T-cell (primary cell): ENCODE data around the gene LRRC66. TPM values are rescaled to one million over a fixed set of nuclear protein-coding genes. Genes with fewer than 3 reads are reported as not detected.

Experiments used
- ATAC-seq, 4 experiments: fragments of 200-7000 bp in 3 of 4; fragments of 150-1000 bp in 1 of 4; cut with Tn5 transposase; replicated peaks in 1 of 4; 1 replicate in 3 of 4; 2 replicates in 1 of 4; pipeline ENCODE4 v1.10.0; 2021; ENCODE audit warnings: moderate library complexity in 3 of 4, mild to moderate bottlenecking in 2 of 4, moderate number of reproducible peaks in 1 of 4
- CTCF ChIA-PET, 2 donors: fragments of 300-600 bp; sonication (Branson Sonifier 250); formaldehyde crosslinking; loops; one replicate each; lab custom pipeline; 2022; ENCODE audit warnings: antibody characterized with exemption in 2 of 2; lab: Charles Lee
- POLR2A ChIA-PET, 2 donors: fragments of 300-600 bp; sonication (Branson Sonifier 250); formaldehyde crosslinking; loops; one replicate each; lab custom pipeline; 2022; ENCODE audit warnings: antibody characterized with exemption in 2 of 2; lab: Charles Lee
- DNase-seq, 35 experiments: peaks; one replicate each; pipeline versions ENCODE4 v3.0.0 to v3.0.0-alpha.2; 2013 to 2023
- H3K27ac ChIP-seq: one replicate; pipeline ENCODE4 v1.5.1; 2013; ENCODE audit warnings: low read length
- H3K27me3 ChIP-seq, 2 experiments: replicated peaks in 1 of 2; 1 replicate in 1 of 2; 2 replicates in 1 of 2; pipeline versions ENCODE4 v1.6.1 to v1.7.0; 2013; ENCODE audit warnings: low read length in 1 of 2, mixed read lengths in 1 of 2; ENCODE audit not compliant: control insufficient read depth in 2 of 2, insufficient read depth in 2 of 2; ENCODE audit errors: extremely low read depth in 1 of 2
- H3K36me3 ChIP-seq, 2 donors: 1 replicate in 1 of 2; 2 replicates in 1 of 2; pipeline versions ENCODE4 v1.6.1 to v1.7.0; 2013; ENCODE audit warnings: low read length in 1 of 2; ENCODE audit not compliant: control insufficient read depth in 2 of 2, insufficient read depth in 1 of 2; ENCODE audit errors: extremely low read depth in 1 of 2
- H3K4me1 ChIP-seq, 2 experiments: 1 replicate in 1 of 2; 2 replicates in 1 of 2; pipeline versions ENCODE4 v1.6.1 to v1.7.0; 2013; ENCODE audit warnings: low read length in 2 of 2, mixed read lengths in 1 of 2; ENCODE audit not compliant: insufficient read depth in 2 of 2, control insufficient read depth in 1 of 2; ENCODE audit errors: extremely low read depth in 1 of 2
- H3K4me3 ChIP-seq, 2 donors: 1 replicate in 1 of 2; 2 replicates in 1 of 2; pipeline versions ENCODE4 v1.5.1 to v1.7.0; 2013; ENCODE audit warnings: mild to moderate bottlenecking in 2 of 2, low read length in 1 of 2, moderate library complexity in 1 of 2; ENCODE audit not compliant: control insufficient read depth in 1 of 2; ENCODE audit errors: extremely low read depth in 1 of 2
- H3K9me3 ChIP-seq: 2 replicates; pipeline ENCODE4 v1.7.0; 2013
- H3K27ac Mint-ChIP-seq, 2 donors: one replicate each; pipeline ENCODE4 v1.8.0; 2020 to 2021; ENCODE audit warnings: mild to moderate bottlenecking in 2 of 2, mixed read lengths in 2 of 2
- H3K27me3 Mint-ChIP-seq, 2 donors: one replicate each; pipeline ENCODE4 v1.8.0; 2021 to 2022; ENCODE audit warnings: mixed read lengths in 2 of 2
- H3K36me3 Mint-ChIP-seq: one replicate; pipeline ENCODE4 v1.8.0; 2021; ENCODE audit warnings: mixed read lengths
- H3K4me1 Mint-ChIP-seq, 3 donors: one replicate each; pipeline ENCODE4 v1.8.0; 2020 to 2022; ENCODE audit warnings: mixed read lengths in 3 of 3, mild to moderate bottlenecking in 1 of 3
- H3K4me3 Mint-ChIP-seq, 3 donors: one replicate each; pipeline ENCODE4 v1.8.0; 2020 to 2022; ENCODE audit warnings: mild to moderate bottlenecking in 3 of 3, mixed read lengths in 3 of 3, moderate library complexity in 3 of 3
- H3K9me3 Mint-ChIP-seq, 3 donors: one replicate each; pipeline ENCODE4 v1.8.0; 2020 to 2022; ENCODE audit warnings: mixed read lengths in 3 of 3
- whole genome bisulfite sequencing: methylation state at CpG from one replicate; pipeline ENCODE4 v1.1.5; 2013; ENCODE audit warnings: missing lambda C conversion rate; ENCODE audit not compliant: insufficient coverage; 5-methylcytosine and 5-hydroxymethylcytosine counted together
- total RNA-seq, 35 experiments: library from RNA in 6 of 35; stranded (reverse) in 6 of 35; fragments of 120-200 nt in 1 of 35; gene quantifications; one replicate each; pipeline versions ENCODE4 v1.2.1 to v1.2.4 and lab custom pipeline; 2013 to 2026

The LRRC66 gene
- total RNA-seq, 5 donors from 2014 or later (not counting 1 experiment from before 2014, with no cell fraction given), result 0.13 to 0.47 (median 0.20) TPM

GRCh38 chr4:52052475-52052780 is 32.3 kb upstream of the LRRC66 start:
- no peak overlapping the region for H3K27ac Mint-ChIP-seq

GRCh38 chr4:52051615-52052474 is 31.7 kb upstream of the LRRC66 start:
- POLR2A ChIA-PET, result no interaction called here
- no peaks in the 10 kb centered on the region for H3K36me3 ChIP-seq
- no peaks in the 10 kb centered on the region for H3K36me3 Mint-ChIP-seq

More at GRCh38 chr4:52052475-52052780, 32.3 kb upstream of the LRRC66 start:
- no CpG with 5 or more reads among the region's 7 CpGs for WGBS
- H3K36me3 ChIP-seq, result no peaks in the 10 kb centered on the region
- peaks cover 0 to 9% of the 10 kb centered on the region in 2 experiments for H3K4me1 ChIP-seq
- peaks cover 62 to 65% of the 10 kb centered on the region in 2 donors for H3K27me3 Mint-ChIP-seq
- H3K36me3 Mint-ChIP-seq, result no peaks in the 10 kb centered on the region
- peaks cover 11 to 18% (median 18%) of the 10 kb centered on the region in 3 donors for H3K4me1 Mint-ChIP-seq
- peak overlapping the region in 1 of 3 donors; percentile 64 for H3K4me3 Mint-ChIP-seq
- peaks cover 18 to 21% of the 10 kb centered on the region in 2 experiments for H3K27me3 ChIP-seq
- H3K9me3 Mint-ChIP-seq, result no peaks in the 10 kb centered on the region
- H3K27ac ChIP-seq, result no peak overlapping the region
- no peak for ATAC-seq
- ChIA-PET CTCF (no interaction called here), POLR2A (no interaction called here)
- DNase-seq, result no peak
- no peak overlapping the region for H3K4me3 ChIP-seq
- H3K9me3 ChIP-seq, result no peaks in the 10 kb centered on the region

GRCh38 chr4:52051213-52051614 is 31.1 kb upstream of the LRRC66 start, which contains the start of gene SPATA18:
Gene SPATA18, plus strand, starts transcription at chr4:52051304. Its CDS starts 401 bp downstream, at chr4:52051705.
- WGBS, result 7% methylated on average over 38 of the region's 44 CpGs
- DNase-seq (no peak), ATAC-seq (peak in 3 of 4 experiments; percentile 43 to 55 (median 53))
- Mint-ChIP-seq H3K36me3 (no peaks in the 10 kb centered on the region), H3K27me3 (peaks cover 66 to 70% of the 10 kb centered on the region in 2 donors), H3K9me3 (no peaks in the 10 kb centered on the region), H3K4me1 (peaks cover 11 to 18% (median 18%) of the 10 kb centered on the region in 3 donors), H3K27ac (no peak within 1 kb of the TSS), H3K4me3 (peak within 1 kb of the TSS; percentile 60 to 65 (median 64))
- peak within 1 kb of the TSS in 1 of 2 donors; percentile 19 for H3K4me3 ChIP-seq
- no peak within 1 kb of the TSS for H3K27ac ChIP-seq
- peaks cover 0 to 9% of the 10 kb centered on the region in 2 experiments for H3K4me1 ChIP-seq
- peaks cover 20 to 21% of the 10 kb centered on the region in 2 experiments for H3K27me3 ChIP-seq
- CTCF ChIA-PET, result no interaction called here
- POLR2A ChIA-PET, result no interaction called here
- no peaks in the 10 kb centered on the region for H3K9me3 ChIP-seq
- H3K36me3 ChIP-seq, result no peaks in the 10 kb centered on the region

More at GRCh38 chr4:52051615-52052474, 31.7 kb upstream of the LRRC66 start:
- Histone ChIP-seq H3K9me3 (no peaks in the 10 kb centered on the region), H3K4me1 (peaks cover 0 to 9% of the 10 kb centered on the region in 2 experiments), H3K27ac (no peak overlapping the region), H3K27me3 (peaks cover 20 to 21% of the 10 kb centered on the region in 2 experiments), H3K4me3 (peak overlapping the region in 1 of 2 donors; percentile 19)
- 5% methylated on average over 41 of the region's 46 CpGs for WGBS
- CTCF ChIA-PET, result no interaction called here
- H3K4me3 Mint-ChIP-seq, result peak overlapping the region; percentile 60 to 65 (median 64)
- H3K4me1 Mint-ChIP-seq, result peaks cover 11 to 18% (median 18%) of the 10 kb centered on the region in 3 donors
- no peaks in the 10 kb centered on the region for H3K9me3 Mint-ChIP-seq
- H3K27me3 Mint-ChIP-seq, result peaks cover 62 to 69% of the 10 kb centered on the region in 2 donors
- DNase-seq, result no peak
- H3K27ac Mint-ChIP-seq, result no peak overlapping the region
- peak in 3 of 4 experiments; percentile 30 to 53 (median 31) for ATAC-seq

- no peak for DNase-seq
- Mint-ChIP-seq H3K27ac (no peak overlapping the region), H3K4me1 (peaks cover 11 to 18% (median 18%) of the 10 kb centered on the region in 3 donors), H3K27me3 (peaks cover 60 to 72% of the 10 kb centered on the region in 2 donors), H3K9me3 (no peaks in the 10 kb centered on the region), H3K36me3 (no peaks in the 10 kb centered on the region), H3K4me3 (no peak overlapping the region)
- H3K9me3 ChIP-seq, result no peaks in the 10 kb centered on the region
- H3K27ac ChIP-seq, result no peak overlapping the region
- POLR2A ChIA-PET, result no interaction called here
- no peaks in the 10 kb centered on the region for H3K36me3 ChIP-seq
- peaks cover 0 to 9% of the 10 kb centered on the region in 2 experiments for H3K4me1 ChIP-seq
- CTCF ChIA-PET, result no interaction called here
- no peak for ATAC-seq
- WGBS, result 40% methylated on average over 1 of the region's 5 CpGs
- no peak overlapping the region for H3K4me3 ChIP-seq
- H3K27me3 ChIP-seq, result peaks cover 20% of the 10 kb centered on the region in 2 experiments
Observed at GRCh38 chr4:52049266-52049665, 29.1 kb upstream of the LRRC66 start.

GRCh38 chr4:52045028-52045427 is 24.9 kb upstream of the LRRC66 start:
- H3K9me3 Mint-ChIP-seq, result no peaks in the 10 kb centered on the region

GRCh38 chr4:52038103-52038912 is 18.1 kb upstream of the LRRC66 start, which contains the start of gene SGCB:
Gene SGCB, minus strand, starts transcription at chr4:52038299. Its CDS starts 40 bp downstream, at chr4:52038259.
- Mint-ChIP-seq H3K27me3 (peaks cover 8 to 14% of the 10 kb centered on the region in 2 donors), H3K4me3 (peak within 1 kb of the TSS; percentile 80 to 87 (median 84)), H3K36me3 (no peaks in the 10 kb centered on the region), H3K9me3 (no peaks in the 10 kb centered on the region), H3K4me1 (peaks cover 28 to 32% (median 28%) of the 10 kb centered on the region in 3 donors), H3K27ac (peak within 1 kb of the TSS; percentile 20 to 78)
- no peaks in the 10 kb centered on the region for H3K9me3 ChIP-seq
- CTCF ChIA-PET, result interaction anchor here in 1 of 2 donors (0.6 to 1.6 kb wide), 2 partner anchors 10 to 142 kb away, joined by 3 to 4 read pairs; no protein-coding TSS in a partner anchor
- H3K27ac ChIP-seq, result no peak within 1 kb of the TSS
- WGBS, result 6% methylated on average over 52 of the region's 70 CpGs
- DNase-seq (peak; percentile 41 to 79 (median 61)), ATAC-seq (peak; percentile 92 to 96 (median 96))
- peak within 1 kb of the TSS; percentile 63 to 79 for H3K4me3 ChIP-seq
- POLR2A ChIA-PET, result interaction anchor here in 1 of 2 donors (0.6 kb wide), 1 partner anchor 969 kb away, joined by 3 read pairs; no protein-coding TSS in a partner anchor
- H3K36me3 ChIP-seq, result no peaks in the 10 kb centered on the region
- peaks cover 0 to 10% of the 10 kb centered on the region in 2 experiments for H3K4me1 ChIP-seq
- H3K27me3 ChIP-seq, result peaks cover 4 to 16% of the 10 kb centered on the region in 2 experiments

More at GRCh38 chr4:52045028-52045427, 24.9 kb upstream of the LRRC66 start:
- Mint-ChIP-seq H3K27me3 (peaks cover 43 to 58% of the 10 kb centered on the region in 2 donors), H3K36me3 (no peaks in the 10 kb centered on the region), H3K27ac (no peak overlapping the region), H3K4me3 (no peak overlapping the region), H3K4me1 (no peaks in the 10 kb centered on the region)
- Histone ChIP-seq H3K4me3 (no peak overlapping the region), H3K27me3 (peaks cover 8 to 18% of the 10 kb centered on the region in 2 experiments), H3K27ac (no peak overlapping the region), H3K4me1 (no peaks in the 10 kb centered on the region), H3K36me3 (no peaks in the 10 kb centered on the region), H3K9me3 (no peaks in the 10 kb centered on the region)
- 100% methylated on average over 1 of the region's 1 CpG for WGBS
- ChIA-PET POLR2A (no interaction called here), CTCF (no interaction called here)
- ATAC-seq (no peak), DNase-seq (no peak)
